Esophagus muscularis mucosa (tissue), 4 donors: Measurements from ENCODE around the gene ATP5ME. TPM values are rescaled to one million over a fixed set of nuclear protein-coding genes. Genes with fewer than 3 reads are reported as not detected.

Source experiments
- DNase-seq: peaks from one replicate; pipeline ENCODE4 v3.0.0-alpha.2; 2017; ENCODE audit errors: extremely low spot score
- H3K27ac ChIP-seq, 4 donors: fragments of 200-600 bp; sonication (generic); replicated peaks in 1 of 4; 1 replicate in 3 of 4; 2 replicates in 1 of 4; pipeline ENCODE4 v1.5.1; 2016 to 2019; ENCODE audit warnings: mild to moderate bottlenecking in 1 of 4
- H3K27me3 ChIP-seq, 4 donors: fragments of 200-600 bp; sonication (generic); one replicate each; pipeline versions ENCODE4 v1.5.1 to v1.6.0; 2016 to 2019
- H3K36me3 ChIP-seq, 4 donors: fragments of 200-600 bp; sonication (generic); one replicate each; pipeline ENCODE4 v1.5.1; 2016 to 2019
- H3K4me1 ChIP-seq, 4 donors: fragments of 200-600 bp; sonication (generic); one replicate each; pipeline ENCODE4 v1.5.1; 2016 to 2019
- H3K4me3 ChIP-seq, 4 donors: fragments of 200-600 bp; sonication (generic); 1 replicate in 2 of 4; 2 replicates in 2 of 4; pipeline ENCODE4 v1.5.1; 2016 to 2019; ENCODE audit warnings: mild to moderate bottlenecking in 4 of 4, moderate library complexity in 1 of 4
- H3K9me3 ChIP-seq, 4 donors: fragments of 200-600 bp; sonication (generic); 1 replicate in 3 of 4; 2 replicates in 1 of 4; pipeline ENCODE4 v1.5.1; 2016 to 2019
- CTCF ChIP-seq, 3 experiments: fragments of 200-600 bp in 2 of 3; fragments of 450-650 bp in 1 of 3; sonication (generic) in 2 of 3; IDR thresholded peaks; one replicate each; pipeline ENCODE4 v1.5.1; 2017 to 2019; ENCODE audit warnings: antibody characterized with exemption in 3 of 3, mild to moderate bottlenecking in 2 of 3, moderate library complexity in 1 of 3
- EP300 ChIP-seq: sonication (generic); formaldehyde crosslinking; IDR thresholded peaks from one replicate; pipeline ENCODE4 v1.6.1; 2017; ENCODE audit warnings: antibody characterized with exemption
- POLR2A ChIP-seq: fragments of 450-650 bp; IDR thresholded peaks from one replicate; pipeline ENCODE4 v1.6.1; 2017; ENCODE audit warnings: antibody characterized with exemption, moderate library complexity, mild to moderate bottlenecking, low read depth
- POLR2AphosphoS5 ChIP-seq, 2 donors: sonication (generic); formaldehyde crosslinking; IDR thresholded peaks; one replicate each; pipeline ENCODE4 v1.6.1; 2017; ENCODE audit warnings: antibody characterized with exemption in 2 of 2
- WGBS: methylation state at CpG from one replicate; pipeline ENCODE4 v1.1.5; 2018; 5-methylcytosine and 5-hydroxymethylcytosine counted together
- intact Hi-C: fragments of 100-400 bp; cut with DNase I; formaldehyde crosslinking; loops from one replicate; pipeline ENCODE4 v1.15.1; 2023
- total RNA-seq, 4 donors: library from RNA; depleted of rRNA; stranded (reverse); fragments of >200 nt; gene quantifications; one replicate each; pipeline versions ENCODE4 v1.1.0 to v1.2.1, GENCODE V29; 2016

The ATP5ME gene
- total RNA-seq, 4 donors from 2014 or later = 111 to 224 (median 154) TPM

GRCh38 chr4:677431-678293, 3.6 kb upstream of the ATP5ME start:
- no peak for DNase-seq
- H3K9me3 ChIP-seq = no peaks in the 10 kb centered on the region
- 70% methylated on average over 13 of the region's 26 CpGs for WGBS
- TF ChIP-seq POLR2AphosphoS5 (IDR thresholded peaks at IDR 0.05) (no peak), POLR2A (no peak), EP300 (no peak), CTCF (IDR thresholded peaks at IDR 0.05) (no peak)
- peaks cover 0 to 5% (median 4%) of the 10 kb centered on the region in 4 donors for H3K36me3 ChIP-seq
- H3K27ac ChIP-seq = no peak overlapping the region
- H3K4me3 ChIP-seq = no peak overlapping the region
- H3K27me3 ChIP-seq = peaks cover 0 to 36% (median 0%) of the 10 kb centered on the region in 4 donors
- peaks cover 29 to 50% (median 39%) of the 10 kb centered on the region in 4 donors for H3K4me1 ChIP-seq
- intact Hi-C loops = no loop called here

- intact Hi-C loops = no loop called here
- H3K9me3 ChIP-seq = no peaks in the 10 kb centered on the region
- peaks cover 0 to 28% (median 0%) of the 10 kb centered on the region in 4 donors for H3K27me3 ChIP-seq
- no peak for TF ChIP-seq POLR2A
- TF ChIP-seq POLR2AphosphoS5 (IDR thresholded peaks at IDR 0.05) = no peak
- TF ChIP-seq EP300 = no peak
- no peak for TF ChIP-seq CTCF (IDR thresholded peaks at IDR 0.05)
- no peak overlapping the region for H3K27ac ChIP-seq
- peaks cover 29 to 49% (median 39%) of the 10 kb centered on the region in 4 donors for H3K4me1 ChIP-seq
- H3K36me3 ChIP-seq = peaks cover 8 to 13% (median 12%) of the 10 kb centered on the region in 4 donors
- 93% methylated on average over 5 of the region's 8 CpGs for WGBS
- no peak for DNase-seq
- no peak overlapping the region for H3K4me3 ChIP-seq
Observed at GRCh38 chr4:676871-677235, 2.8 kb upstream of the ATP5ME start.

GRCh38 chr4:675980-676870, 2.1 kb upstream of the ATP5ME start:
- DNase-seq = no peak
- intact Hi-C loops = no loop called here
- peaks cover 0 to 24% (median 0%) of the 10 kb centered on the region in 4 donors for H3K27me3 ChIP-seq
- peaks cover 14 to 19% (median 19%) of the 10 kb centered on the region in 4 donors for H3K36me3 ChIP-seq
- H3K4me1 ChIP-seq = peaks cover 29 to 45% (median 37%) of the 10 kb centered on the region in 4 donors
- WGBS = 66% methylated on average over 15 of the region's 19 CpGs
- TF ChIP-seq POLR2AphosphoS5 (IDR thresholded peaks at IDR 0.05) = no peak
- no peak for TF ChIP-seq EP300
- TF ChIP-seq POLR2A = no peak
- TF ChIP-seq CTCF (IDR thresholded peaks at IDR 0.05) = no peak
- no peak overlapping the region for H3K4me3 ChIP-seq
- H3K27ac ChIP-seq = no peak overlapping the region
- no peaks in the 10 kb centered on the region for H3K9me3 ChIP-seq

GRCh38 chr4:675036-675882, 1.2 kb upstream of the ATP5ME start:
- Histone ChIP-seq H3K27ac (peak overlapping the region; percentile 94 to 97 (median 96)), H3K27me3 (peaks cover 0 to 14% (median 0%) of the 10 kb centered on the region in 4 donors), H3K36me3 (peaks cover 18 to 29% (median 27%) of the 10 kb centered on the region in 4 donors), H3K4me3 (peak overlapping the region; percentile 88 to 97 (median 94)), H3K4me1 (peaks cover 19 to 35% (median 27%) of the 10 kb centered on the region in 4 donors), H3K9me3 (no peaks in the 10 kb centered on the region)
- no peak for DNase-seq
- WGBS = 79% methylated on average over 12 of the region's 26 CpGs
- intact Hi-C loops = no loop called here
- no peak for TF ChIP-seq POLR2AphosphoS5 (IDR thresholded peaks at IDR 0.05)
- no peak for TF ChIP-seq EP300
- no peak for TF ChIP-seq CTCF (IDR thresholded peaks at IDR 0.05)
- TF ChIP-seq POLR2A = no peak
